IMR-90 (cell line): ENCODE data around the gene RPS19BP1. TPM values are rescaled to one million over a fixed set of nuclear protein-coding genes. Genes with fewer than 3 reads are reported as not detected.

Experiments
- ATAC-seq: fragments of 200-7000 bp; cut with Tn5 transposase; 2 replicates; pipeline ENCODE4 v1.9.1; 2020; ENCODE audit warnings: low read depth, mild to moderate bottlenecking, moderate library complexity
- BruUV-seq: library from RNA; stranded (reverse); fragments of 400-500 nt; replicated peaks from 2 replicates; lab custom pipeline; 2021; lab: Mats Ljungman, UMichigan
- CTCF ChIA-PET: fragments of 300-600 bp; formaldehyde crosslinking; extraction: SDS; loops from one replicate; lab custom pipeline; 2021; ENCODE audit warnings: antibody characterized with exemption; lab: Yijun Ruan, JAX
- POLR2A ChIA-PET: fragments of 300-600 bp; sonication (Branson Sonifier 250); formaldehyde crosslinking; loops from one replicate; lab custom pipeline; 2022; ENCODE audit warnings: antibody characterized with exemption; ENCODE audit not compliant: unreplicated experiment; lab: Charles Lee
- DNase-seq: peaks from one replicate; pipeline ENCODE4 v3.0.0; 2013
- H2AFZ ChIP-seq: replicated peaks from 2 replicates; pipeline ENCODE3; 2013; ENCODE audit warnings: low read length, mild to moderate bottlenecking; ENCODE audit not compliant: poor library complexity
- H2AK5ac ChIP-seq: 2 replicates; pipeline ENCODE4 v1.6.1; 2013; ENCODE audit warnings: low read depth, low read length, inconsistent platforms
- H2AK9ac ChIP-seq: replicated peaks from 2 replicates; pipeline ENCODE3; 2013; ENCODE audit warnings: mild to moderate bottlenecking, low read depth, low read length, moderate library complexity; ENCODE audit not compliant: poor library complexity
- H2BK120ac ChIP-seq: 2 replicates; pipeline ENCODE4 v1.6.1; 2013; ENCODE audit warnings: low read depth, low read length, inconsistent platforms
- H2BK15ac ChIP-seq: 3 replicates; pipeline ENCODE4 v1.6.1; 2013; ENCODE audit warnings: low read depth, low read length, inconsistent platforms
- H2BK20ac ChIP-seq: 2 replicates; pipeline ENCODE4 v1.6.1; 2013; ENCODE audit warnings: low read depth, mild to moderate bottlenecking, inconsistent platforms, low read length, moderate library complexity
- H2BK5ac ChIP-seq: 2 replicates; pipeline ENCODE4 v1.6.1; 2013; ENCODE audit warnings: mild to moderate bottlenecking, low read depth, low read length, inconsistent platforms; ENCODE audit not compliant: poor library complexity, severe bottlenecking
- H3K14ac ChIP-seq: replicated peaks from 2 replicates; pipeline ENCODE4 v1.6.1; 2013; ENCODE audit warnings: low read depth, low read length, inconsistent platforms
- H3K18ac ChIP-seq: 2 replicates; pipeline ENCODE4 v1.6.1; 2013; ENCODE audit warnings: low read depth, low read length, control low read depth
- H3K23ac ChIP-seq: 2 replicates; pipeline ENCODE4 v1.6.1; 2013; ENCODE audit warnings: low read depth, low read length, inconsistent platforms
- H3K27ac ChIP-seq: 2 replicates; pipeline ENCODE4 v1.5.1; 2013; ENCODE audit warnings: mild to moderate bottlenecking, control low read depth, low read length; ENCODE audit not compliant: insufficient read depth
- H3K27me3 ChIP-seq: 2 replicates; pipeline ENCODE4 v1.6.1; 2013; ENCODE audit warnings: low read length; ENCODE audit not compliant: control insufficient read depth, insufficient read depth
- H3K36me3 ChIP-seq: 2 replicates; pipeline ENCODE4 v1.6.1; 2013; ENCODE audit warnings: low read length, mixed read lengths; ENCODE audit not compliant: control insufficient read depth, insufficient read depth
- H3K4ac ChIP-seq: 2 replicates; pipeline ENCODE4 v1.6.1; 2013; ENCODE audit warnings: low read depth, low read length, inconsistent platforms
- H3K4me1 ChIP-seq: 2 replicates; pipeline ENCODE4 v1.6.1; 2013; ENCODE audit warnings: low read length, mixed read lengths; ENCODE audit not compliant: control insufficient read depth, insufficient read depth
- H3K4me2 ChIP-seq: 2 replicates; pipeline ENCODE4 v1.6.1; 2013; ENCODE audit warnings: low read depth, mild to moderate bottlenecking, control low read depth, low read length, moderate library complexity
- H3K4me3 ChIP-seq: 2 replicates; pipeline ENCODE4 v1.5.1; 2013; ENCODE audit warnings: low read depth, mild to moderate bottlenecking, control low read depth, low read length, moderate library complexity; ENCODE audit not compliant: insufficient read depth
- H3K56ac ChIP-seq: 2 replicates; pipeline ENCODE4 v1.6.1; 2013; ENCODE audit warnings: low read length, inconsistent platforms; ENCODE audit not compliant: insufficient read depth; ENCODE audit errors: extremely low read depth
- H3K79me1 ChIP-seq, 2 experiments: 2 replicates each; pipeline ENCODE4 v1.6.1; 2013; ENCODE audit warnings: low read length in 2 of 2, inconsistent platforms in 1 of 2, low read depth in 1 of 2
- H3K9ac ChIP-seq: 2 replicates; pipeline ENCODE4 v1.6.1; 2013; ENCODE audit warnings: low read depth, low read length, control low read depth
- H3K9me1 ChIP-seq: 2 replicates; pipeline ENCODE4 v1.6.1; 2013; ENCODE audit warnings: low read length, inconsistent platforms; ENCODE audit not compliant: insufficient read depth
- H3K9me3 ChIP-seq: 2 replicates; pipeline ENCODE4 v1.6.1; 2013; ENCODE audit warnings: low read length; ENCODE audit not compliant: control insufficient read depth, insufficient read depth
- H4K20me1 ChIP-seq: 2 replicates; pipeline ENCODE4 v1.6.1; 2013; ENCODE audit warnings: low read length, inconsistent platforms; ENCODE audit not compliant: insufficient read depth
- H4K5ac ChIP-seq: 2 replicates; pipeline ENCODE4 v1.6.1; 2013; ENCODE audit warnings: mild to moderate bottlenecking, low read depth, low read length, control low read depth
- H4K8ac ChIP-seq, 2 experiments: 2 replicates each; pipeline ENCODE4 v1.6.1; 2013; ENCODE audit warnings: low read depth in 2 of 2, low read length in 2 of 2, control low read depth in 1 of 2, inconsistent platforms in 1 of 2
- H4K91ac ChIP-seq: 2 replicates; pipeline ENCODE4 v1.6.1; 2013; ENCODE audit warnings: low read depth, low read length, inconsistent platforms; ENCODE audit not compliant: insufficient read depth
- CEBPB ChIP-seq: IDR thresholded peaks from 2 replicates; pipeline ENCODE4 v1.6.1; 2012; ENCODE audit warnings: low read depth, low read length, improper control_type of control experiment
- ELK1 ChIP-seq: fragments of 150-350 bp; IDR thresholded peaks from 2 replicates; pipeline ENCODE4 v1.6.1; 2016; ENCODE audit warnings: low read depth, mild to moderate bottlenecking, low read length, moderate library complexity, borderline replicate concordance
- FOS ChIP-seq: fragments of 150-350 bp; IDR thresholded peaks from 2 replicates; pipeline ENCODE4 v1.6.1; 2016; ENCODE audit warnings: low read depth, low read length
- MAFK ChIP-seq: IDR thresholded peaks from 2 replicates; pipeline ENCODE4 v1.6.1; 2012; ENCODE audit warnings: low read depth, low read length, improper control_type of control experiment
- MAZ ChIP-seq: IDR thresholded peaks from 2 replicates; pipeline ENCODE4 v1.6.1; 2012; ENCODE audit warnings: low read depth, mild to moderate bottlenecking, low read length, improper control_type of control experiment, moderate library complexity, borderline replicate concordance
- MXI1 ChIP-seq: IDR thresholded peaks from 2 replicates; pipeline ENCODE4 v1.6.1; 2012; ENCODE audit warnings: low read depth, mild to moderate bottlenecking, low read length, moderate library complexity, borderline replicate concordance
- NFE2L2 ChIP-seq: fragments of 150-350 bp; IDR thresholded peaks from 2 replicates; pipeline ENCODE4 v1.6.1; 2016; ENCODE audit warnings: low read depth, mild to moderate bottlenecking, low read length
- POLR2A ChIP-seq: IDR thresholded peaks from 2 replicates; pipeline ENCODE4 v1.6.1; 2012; ENCODE audit warnings: mild to moderate bottlenecking, low read depth, low read length
- SMC3 ChIP-seq: fragments of 150-350 bp; IDR thresholded peaks from 2 replicates; pipeline ENCODE4 v1.6.1; 2016; ENCODE audit warnings: low read depth, mild to moderate bottlenecking, antibody characterized with exemption, low read length, moderate library complexity
- WGBS, 2 experiments: methylation state at CpG; one replicate each; pipeline versions ENCODE4 v1.1.5 to v1.1.7; 2013; ENCODE audit warnings: missing lambda C conversion rate in 2 of 2; ENCODE audit not compliant: insufficient read length in 1 of 2; ENCODE audit errors: extremely low coverage in 2 of 2; 5-methylcytosine and 5-hydroxymethylcytosine counted together
- dilution Hi-C: fragments of 300-500 bp; cut with HindIII; formaldehyde crosslinking; loops from one replicate; pipeline ENCODE4 v1.14.3; 2018; ENCODE audit warnings: low sequenced_read_pairs; ENCODE audit not compliant: unreplicated experiment
- in situ Hi-C: fragments of 300-500 bp; cut with MboI; formaldehyde crosslinking; loops from 3 replicates; pipeline ENCODE4 v1.14.3; 2019; ENCODE audit warnings: low sequenced_read_pairs, inconsistent platforms, mixed read lengths
- intact Hi-C: fragments of 100-400 bp; cut with micrococcal nuclease; formaldehyde crosslinking; loops from 2 replicates; pipeline ENCODE4 v1.10.0; 2022
- polyA plus RNA-seq, 3 experiments: library from polyadenylated mRNA; depleted of rRNA; stranded (reverse); fragments of >200 nt; gene quantifications; 2 replicates each; pipeline ENCODE4 v1.2.3, GENCODE V29; 2012; ENCODE audit warnings: low replicate concordance in 1 of 3
- total RNA-seq: library from RNA; depleted of rRNA; stranded (reverse); fragments of >200 nt; gene quantifications from 2 replicates; pipeline ENCODE4 v1.2.3, GENCODE V29; 2012

Gene RPS19BP1
- total and polyA plus RNA-seq, 2 of the 4 experiments (the other 2 are of a cell fraction), result 33.0 to 95.4 TPM

GRCh38 chr22:39569066-39569465 lies 36.5 kb upstream of the RPS19BP1 start (continued):
- TF ChIP-seq MAZ (no peak), NFE2L2 (no peak), MAFK (no peak)

DNA sequence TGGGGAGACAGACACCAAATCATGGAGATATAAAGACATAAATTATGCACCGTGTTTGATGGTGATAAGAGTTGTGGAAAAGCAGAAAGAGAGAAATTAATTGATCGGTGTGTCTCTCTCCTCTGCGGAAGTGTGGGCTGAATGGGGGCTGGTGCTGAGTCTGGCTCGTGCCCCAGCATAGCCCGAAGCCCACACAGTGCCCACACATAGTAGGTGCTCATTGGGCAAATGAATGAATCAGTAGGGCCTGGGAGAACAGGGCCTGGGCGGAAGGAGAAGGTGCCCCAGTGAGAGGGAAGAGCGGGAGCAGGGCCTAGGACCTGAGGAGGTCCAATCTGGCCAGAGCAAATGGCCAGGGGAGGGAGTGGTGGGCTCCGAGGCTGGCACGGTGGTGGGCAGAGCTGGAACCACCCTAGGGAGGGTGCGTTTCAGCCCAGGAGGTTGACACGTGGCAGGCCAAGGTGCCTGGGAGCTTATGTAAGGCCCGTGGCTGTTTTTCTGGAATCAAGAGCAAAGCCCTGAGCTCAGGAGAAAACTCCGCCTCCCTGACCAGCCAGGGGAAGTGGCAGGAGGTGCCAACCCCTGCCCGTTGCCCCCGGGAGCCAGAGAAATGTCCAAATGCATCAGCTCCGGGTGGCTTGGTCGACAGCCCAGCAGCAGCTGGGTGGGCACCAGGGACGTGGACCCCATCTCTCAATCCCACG lies 35.9 kb upstream of the RPS19BP1 start:
- peaks cover 6% of the 10 kb centered on the region for H3K9me1 ChIP-seq
- H2AFZ ChIP-seq, result no peak overlapping the region
- no peak overlapping the region for H3K4ac ChIP-seq
- H4K20me1 ChIP-seq, result no peaks in the 10 kb centered on the region
- H2BK15ac ChIP-seq, result no peak overlapping the region
- no peak overlapping the region for H3K23ac ChIP-seq
- intact Hi-C loops (no loop called here), in situ Hi-C loops (no loop called here), dilution Hi-C loops (no loop called here)
- H2AK9ac ChIP-seq, result no peak overlapping the region
- no TSS peak for BruUV-seq
- ChIA-PET CTCF (no interaction called here), POLR2A (no interaction called here)
- H4K91ac ChIP-seq, result no peak overlapping the region
- H4K8ac ChIP-seq, result no peak overlapping the region
- H3K79me1 ChIP-seq, result no peaks in the 10 kb centered on the region
- 71% methylated on average over 5 of the region's 19 CpGs; no CpG with 5 or more reads in 1 of the 2 experiments for WGBS, 2 experiments
- no peak overlapping the region for H2BK20ac ChIP-seq
- no peak overlapping the region for H3K18ac ChIP-seq
- no peak for ATAC-seq
- no peak for TF ChIP-seq NFE2L2
- TF ChIP-seq SMC3, result no peak
- TF ChIP-seq MAZ, result no peak
- no peak for TF ChIP-seq FOS
- TF ChIP-seq MXI1, result no peak
- TF ChIP-seq POLR2A, result no peak
- TF ChIP-seq CEBPB, result no peak
- TF ChIP-seq ELK1, result no peak
- H2BK120ac ChIP-seq, result no peak overlapping the region
- no peak overlapping the region for H3K4me3 ChIP-seq
- no peaks in the 10 kb centered on the region for H3K4me1 ChIP-seq
- H3K4me2 ChIP-seq, result no peak overlapping the region
- no peak overlapping the region for H3K56ac ChIP-seq
- no peak overlapping the region for H2BK5ac ChIP-seq
- H3K27me3 ChIP-seq, result peaks cover 6% of the 10 kb centered on the region
- no peak overlapping the region for H3K9ac ChIP-seq
- H3K14ac ChIP-seq, result no peak overlapping the region
- peaks cover 3% of the 10 kb centered on the region; the same call in 1 of the 2 replicates for H3K9me3 ChIP-seq
- no peak overlapping the region for H2AK5ac ChIP-seq
- H3K27ac ChIP-seq, result no peak overlapping the region
- DNase-seq, result no peak
- no peaks in the 10 kb centered on the region for H3K36me3 ChIP-seq
- no peak overlapping the region for H4K5ac ChIP-seq
